Keratinocyte (primary cell): ENCODE results near the gene UFD1.

Source experiments
- EZH2 ChIP-seq: IDR thresholded peaks from one replicate; pipeline ENCODE4 v1.6.1; 2012; ENCODE audit warnings: inconsistent platforms, mild to moderate bottlenecking, low read length, moderate library complexity
- TF ChIP-seq, protein P1 (sequence below), 3 experiments: IDR thresholded peaks in 1 of 3; conservative IDR thresholded peaks in 1 of 3; optimal IDR thresholded peaks in 1 of 3; 2 replicates in 2 of 3; 3 replicates in 1 of 3; pipeline versions ENCODE3 to v1.5.1; 2011; ENCODE audit warnings: low read length in 3 of 3, mild to moderate bottlenecking in 3 of 3, moderate library complexity in 2 of 3, control low read depth in 1 of 3, inconsistent platforms in 1 of 3; ENCODE audit not compliant: insufficient read depth in 2 of 3; ENCODE audit errors: extremely low read depth in 1 of 3

DNA sequence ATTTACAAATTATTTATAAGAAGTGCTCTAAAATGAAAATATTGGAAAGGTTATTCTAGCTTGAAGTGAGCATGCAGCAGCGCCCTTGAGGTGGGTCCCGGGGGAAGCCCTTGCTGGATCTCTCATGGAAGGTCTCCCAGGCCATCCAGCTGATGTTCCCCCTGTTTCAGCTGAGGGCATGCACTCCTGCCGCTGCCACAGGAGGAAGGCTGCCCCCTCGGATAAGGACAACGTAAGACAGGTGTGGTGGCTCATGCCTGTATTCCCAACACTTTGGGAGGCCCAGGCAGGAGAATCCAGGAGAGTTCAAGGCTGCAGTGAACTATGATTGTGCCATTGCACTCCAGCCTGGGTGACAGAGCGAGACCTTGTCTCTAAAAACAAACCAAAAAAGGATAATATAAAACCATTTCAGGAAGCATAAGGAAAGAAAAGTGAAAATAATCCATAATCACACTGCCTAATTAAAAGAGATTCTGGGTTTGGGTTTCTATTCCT, 15.7 kb upstream of the UFD1 start:
- no peak for TF ChIP-seq EZH2
- TF ChIP-seq, protein P1, sequence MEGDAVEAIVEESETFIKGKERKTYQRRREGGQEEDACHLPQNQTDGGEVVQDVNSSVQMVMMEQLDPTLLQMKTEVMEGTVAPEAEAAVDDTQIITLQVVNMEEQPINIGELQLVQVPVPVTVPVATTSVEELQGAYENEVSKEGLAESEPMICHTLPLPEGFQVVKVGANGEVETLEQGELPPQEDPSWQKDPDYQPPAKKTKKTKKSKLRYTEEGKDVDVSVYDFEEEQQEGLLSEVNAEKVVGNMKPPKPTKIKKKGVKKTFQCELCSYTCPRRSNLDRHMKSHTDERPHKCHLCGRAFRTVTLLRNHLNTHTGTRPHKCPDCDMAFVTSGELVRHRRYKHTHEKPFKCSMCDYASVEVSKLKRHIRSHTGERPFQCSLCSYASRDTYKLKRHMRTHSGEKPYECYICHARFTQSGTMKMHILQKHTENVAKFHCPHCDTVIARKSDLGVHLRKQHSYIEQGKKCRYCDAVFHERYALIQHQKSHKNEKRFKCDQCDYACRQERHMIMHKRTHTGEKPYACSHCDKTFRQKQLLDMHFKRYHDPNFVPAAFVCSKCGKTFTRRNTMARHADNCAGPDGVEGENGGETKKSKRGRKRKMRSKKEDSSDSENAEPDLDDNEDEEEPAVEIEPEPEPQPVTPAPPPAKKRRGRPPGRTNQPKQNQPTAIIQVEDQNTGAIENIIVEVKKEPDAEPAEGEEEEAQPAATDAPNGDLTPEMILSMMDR (optimal IDR thresholded peaks at IDR 0.05 in 1 of 3, IDR thresholded peaks at IDR 0.05 in 1 of 3, conservative IDR thresholded peaks at IDR 0.05 in 1 of 3; ENCODE audit: extremely low read depth in 1 of 3, insufficient read depth in 2 of 3, low read length in 3 of 3): no peak
